K562 (cell line): ENCODE data around the gene ANO1. TPM values are rescaled to one million over a fixed set of nuclear protein-coding genes. Genes with fewer than 3 reads are reported as not detected.
"Not testable (repeated sequence)": the region's sequence is repeated elsewhere in the genome, so short reads cannot be mapped to it uniquely, and the experiment has no call there.

Experiments
- ATAC-seq: fragments of 200-7000 bp; cut with Tn5 transposase; 3 replicates; pipeline ENCODE4 v1.9.1; 2020; ENCODE audit warnings: moderate library complexity
- BruUV-seq: library from RNA; stranded (reverse); fragments of 400-500 nt; replicated peaks from 2 replicates; lab custom pipeline; 2021; lab: Mats Ljungman, UMichigan
- CTCF ChIA-PET: fragments of 300-600 bp; formaldehyde crosslinking; extraction: SDS; loops from one replicate; lab custom pipeline; 2021; ENCODE audit warnings: low intra/inter-chr PET ratio; lab: Yijun Ruan, JAX
- POLR2A ChIA-PET: fragments of 300-600, 350-650 bp; sonication (Branson Sonifier 250); formaldehyde crosslinking; extraction: SDS; loops from one replicate; lab custom pipeline; 2021; ENCODE audit warnings: antibody characterized with exemption, inconsistent platforms; lab: Yijun Ruan, JAX
- DNase-seq, 4 experiments: peaks; one replicate each; pipeline versions ENCODE4 v3.0.0 to v3.0.0-alpha.2; 2011 to 2018; ENCODE audit warnings: low spot score in 3 of 4, mixed read lengths in 3 of 4; ENCODE audit errors: extremely low read depth in 1 of 4
- FAIRE-seq: peaks from 2 replicates; lab custom pipeline; 2011; peaks lifted over from hg19 to GRCh38; lab: Jason Lieb, UNC
- H2AFZ ChIP-seq: 2 replicates; pipeline ENCODE4 v1.6.0; 2011; ENCODE audit warnings: low read depth, low read length, control low read depth, inconsistent platforms
- H3K27ac ChIP-seq: fragments of 200-600 bp; 3 replicates; pipeline ENCODE4 v1.8.0; 2011; ENCODE audit warnings: low read depth, mild to moderate bottlenecking, control low read depth, inconsistent platforms, low read length, moderate library complexity, mixed read lengths; ENCODE audit errors: extremely low read depth
- H3K27me3 ChIP-seq, 2 experiments: fragments of 300-600 bp in 1 of 2; 2 replicates in 1 of 2; 3 replicates in 1 of 2; pipeline versions ENCODE4 v1.6.0 to v1.8.0; 2011; ENCODE audit warnings: inconsistent platforms in 2 of 2, low read length in 2 of 2, mild to moderate bottlenecking in 1 of 2, mixed read lengths in 1 of 2, moderate library complexity in 1 of 2; ENCODE audit not compliant: control insufficient read depth in 2 of 2, insufficient read depth in 2 of 2
- H3K36me3 ChIP-seq: fragments of 300-600 bp; 3 replicates; pipeline ENCODE4 v1.8.0; 2011; ENCODE audit warnings: mild to moderate bottlenecking, low read length, inconsistent platforms; ENCODE audit not compliant: control insufficient read depth, insufficient read depth
- H3K4me1 ChIP-seq, 2 experiments: fragments of 200-600 bp in 1 of 2; replicated peaks in 1 of 2; 2 replicates in 1 of 2; 3 replicates in 1 of 2; pipeline versions ENCODE4 v1.5.1 to v1.8.0; 2011; ENCODE audit warnings: inconsistent platforms in 2 of 2, low read length in 2 of 2, mild to moderate bottlenecking in 1 of 2, mixed read lengths in 1 of 2, moderate library complexity in 1 of 2; ENCODE audit not compliant: control insufficient read depth in 2 of 2, insufficient read depth in 2 of 2
- H3K4me2 ChIP-seq: 2 replicates; pipeline ENCODE4 v1.6.1; 2011; ENCODE audit warnings: low read length, control low read depth, inconsistent platforms, mixed read lengths; ENCODE audit not compliant: insufficient read depth
- H3K4me3 ChIP-seq: fragments of 200-600 bp; sonication (generic), shearing (Covaris generic); 2 replicates; pipeline ENCODE4 v1.5.1; 2016; ENCODE audit warnings: control low read depth, inconsistent platforms
- H3K79me2 ChIP-seq: fragments of 200-600 bp; 3 replicates; pipeline ENCODE4 v1.8.0; 2011; ENCODE audit warnings: low read length, inconsistent platforms; ENCODE audit not compliant: control insufficient read depth, insufficient read depth
- H3K9ac ChIP-seq, 2 experiments: 2 replicates each; pipeline versions ENCODE4 v1.6.0 to v1.6.1; 2011; ENCODE audit warnings: low read depth in 2 of 2, low read length in 2 of 2, control low read depth in 1 of 2, inconsistent platforms in 1 of 2, mild to moderate bottlenecking in 1 of 2, mixed read lengths in 1 of 2; ENCODE audit not compliant: insufficient read depth in 1 of 2
- H3K9me1 ChIP-seq: one replicate; pipeline ENCODE4 v1.6.0; 2011; ENCODE audit warnings: inconsistent platforms, mild to moderate bottlenecking, low read length, moderate library complexity; ENCODE audit not compliant: control insufficient read depth, insufficient read depth
- H3K9me3 ChIP-seq: replicated peaks from 2 replicates; pipeline ENCODE4 v1.5.1; 2011; ENCODE audit warnings: low read depth, low read length, inconsistent platforms; ENCODE audit not compliant: control insufficient read depth, insufficient read depth
- H4K20me1 ChIP-seq: replicated peaks from 2 replicates; pipeline ENCODE4 v1.6.1; 2011; ENCODE audit warnings: low read length, inconsistent platforms, mixed read lengths; ENCODE audit not compliant: control insufficient read depth, insufficient read depth
- DPF2 ChIP-seq: fragments of 450-650 bp; IDR thresholded peaks from 2 replicates; pipeline ENCODE4 v1.6.1; 2016
- HDAC1 ChIP-seq, 2 experiments: fragments of 450-650 bp; IDR thresholded peaks; 2 replicates each; pipeline ENCODE4 v1.6.1; 2016 to 2017; ENCODE audit warnings: inconsistent platforms in 1 of 2, mild to moderate bottlenecking in 1 of 2, moderate library complexity in 1 of 2
- HMBOX1 ChIP-seq: sonication (generic); IDR thresholded peaks from 2 replicates; pipeline ENCODE4 v1.6.1; 2016
- SMARCA4 ChIP-seq: fragments of 450-650 bp; IDR thresholded peaks from 2 replicates; pipeline ENCODE4 v1.6.1; 2016
- ZBTB26 ChIP-seq: fragments of 450-650 bp; formaldehyde crosslinking; IDR thresholded peaks from 2 replicates; pipeline ENCODE4 v1.4.0; 2022; ENCODE audit warnings: missing genetic modification characterization
- ZBTB40 ChIP-seq, 2 experiments: fragments of 450-650 bp in 1 of 2; sonication (generic) in 1 of 2; formaldehyde crosslinking in 1 of 2; IDR thresholded peaks; 2 replicates each; pipeline versions ENCODE4 v1.7.1 to v1.9.0; 2016 to 2022; ENCODE audit warnings: inconsistent platforms in 1 of 2, mild to moderate bottlenecking in 1 of 2, missing genetic modification reagents in 1 of 2
- WGBS: fragments of 100-300 bp; shearing (Covaris generic); methylation state at CpG from one replicate; pipeline ENCODE4 v1.1.6; 2016; ENCODE audit warnings: low coverage, mixed read lengths; ENCODE audit not compliant: insufficient coverage; ENCODE audit errors: missing lambda C conversion rate; 5-methylcytosine and 5-hydroxymethylcytosine counted together
- in situ Hi-C: fragments of 300-500 bp; cut with MboI; formaldehyde crosslinking; loops from 4 replicates; pipeline ENCODE4 v1.15.0; 2018; ENCODE audit warnings: inconsistent platforms, mixed read lengths
- intact Hi-C: fragments of 100-400 bp; cut with micrococcal nuclease; formaldehyde crosslinking; loops from 2 replicates; pipeline ENCODE4 v1.14.2; 2022
- polyA plus RNA-seq, 8 experiments: library from polyadenylated mRNA; depleted of rRNA in 4 of 8; stranded (reverse) in 5 of 8; unstranded in 3 of 8; fragments of >200 nt; fragmentation: Nextera tagmentation in 2 of 8; fragmentation: Illumina TruSeq in 1 of 8; extraction: Ambion mirVana in 2 of 8; extraction: Trizol in 1 of 8; gene quantifications; 2 replicates each; pipeline versions ENCODE4 v1.2.1 to v1.2.3, GENCODE V29; 2011 to 2014; ENCODE audit warnings: inconsistent platforms in 1 of 8, missing spikeins in 1 of 8
- total RNA-seq, 7 experiments: library from RNA; depleted of rRNA in 6 of 7; stranded (reverse); fragments of >200 nt in 6 of 7; fragmentation: Illumina TruSeq in 2 of 7; extraction: Trizol in 2 of 7; gene quantifications; 2 replicates each; pipeline versions ENCODE4 v1.2.1 to v1.2.3, GENCODE V29; 2011 to 2021; ENCODE audit warnings: low replicate concordance in 1 of 7

ANO1 gene
- total and polyA plus RNA-seq, 9 of the 15 experiments (the other 6 are each of a cell fraction or from before 2014, with no cell fraction given) = not detected

GRCh38 chr11:70218076-70218475 lies 140.0 kb downstream of the ANO1 start:
- H3K4me1 ChIP-seq; FAIRE-seq; in situ Hi-C loops; H4K20me1 ChIP-seq; H3K9me1 ChIP-seq; H3K79me2 ChIP-seq; H3K4me3 ChIP-seq; H3K36me3 ChIP-seq; H3K9ac ChIP-seq; CTCF ChIA-PET; H3K9me3 ChIP-seq; intact Hi-C loops; H3K27me3 ChIP-seq; BruUV-seq; ATAC-seq; TF ChIP-seq ZBTB40 (CRISPR knock-in tag; IDR thresholded peaks at IDR 0.05): not testable (repeated sequence)
- Histone ChIP-seq H3K27ac (peak overlapping the region; percentile 49; the same call in 2 of the 3 replicates), H2AFZ (peak overlapping the region; percentile 69), H3K4me2 (peak overlapping the region; percentile 34)
- DNase-seq = peak in 1 of 4 experiments; percentile 43
- POLR2A ChIA-PET = interaction anchor here (0.6 to 0.9 kb wide), 2 partner anchors 13 to 14 kb away, joined by 4 to 5 read pairs; no protein-coding TSS in a partner anchor
- TF ChIP-seq SMARCA4 (peak; percentile 46; the same call in 1 of the 2 replicates), ZBTB26 (0 out of 2 replicates have a peak, but pooled peaks have one; percentile 11), DPF2 (peak; percentile 46; the same call in 1 of the 2 replicates), ZBTB40 (IDR thresholded peaks at IDR 0.05) (0 out of 2 replicates have a peak, but pooled peaks have one; percentile 21), HDAC1 (IDR thresholded peaks at IDR 0.05) (peak in 1 of 2 experiments; percentile 32; a peak in 1 of 4 replicates), HMBOX1 (peak; percentile 60; the same call in 1 of the 2 replicates)
- 9% methylated on average over 8 of the region's 8 CpGs for WGBS
